GM19372 (cell line): Measurements from ENCODE around the gene COG7.
"Not testable (repeated sequence)": the region's sequence is repeated elsewhere in the genome, so short reads cannot be mapped to it uniquely, and the experiment has no call there.

Experiments
- ATAC-seq: cut with Tn5 transposase; IDR thresholded peaks from one replicate; pipeline ENCODE4 v1.9.1; 2021; ENCODE audit warnings: mild to moderate bottlenecking, low read depth, moderate library complexity; ENCODE audit not compliant: unreplicated experiment

The COG7 gene

DNA sequence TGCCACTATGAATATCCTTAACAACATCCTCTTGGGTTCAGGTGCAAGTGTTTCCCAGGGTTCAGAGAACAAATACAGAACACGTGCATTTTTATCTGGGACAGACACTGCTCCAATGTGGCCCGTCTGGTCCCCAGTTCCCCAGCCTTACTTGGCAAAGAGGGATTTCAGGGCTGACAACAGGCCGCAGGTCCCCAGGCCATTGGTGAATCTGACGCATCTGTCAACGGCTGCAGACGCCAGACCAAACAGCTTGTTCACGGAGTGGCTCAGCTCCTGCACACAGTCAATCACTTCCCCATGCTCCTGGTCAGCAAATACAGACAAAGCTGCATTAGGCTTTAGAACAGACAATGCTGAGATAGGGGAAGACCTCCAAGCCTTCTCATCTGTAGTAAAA lies 36.2 kb downstream of the COG7 start:
- no peak for ATAC-seq

DNA sequence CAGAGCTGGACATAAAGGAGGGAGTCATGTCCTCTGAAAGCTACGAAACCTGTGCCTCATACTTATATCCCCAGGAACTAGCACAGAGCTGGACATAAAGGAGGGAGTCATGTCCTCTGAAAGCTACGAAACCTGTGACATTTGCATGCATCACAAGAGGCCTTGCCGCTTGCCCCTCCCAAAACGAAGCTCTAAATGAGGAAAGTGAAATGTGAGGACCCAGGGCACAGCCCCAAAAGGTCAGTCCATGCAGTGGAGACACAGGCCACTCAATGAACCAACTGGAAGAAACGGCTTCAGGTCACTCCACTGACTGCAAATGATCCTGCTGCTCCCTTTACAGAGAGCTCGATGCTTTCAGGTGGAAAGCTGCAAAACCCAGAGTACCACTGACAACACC lies 38.3 kb downstream of the COG7 start:
- no peak for ATAC-seq

- no peak for ATAC-seq
Measured at GRCh38 chr16:23410176-23410575, 42.8 kb downstream of the COG7 start.

GRCh38 chr16:23409522-23409921 lies 43.5 kb downstream of the COG7 start:
- no peak for ATAC-seq

- no peak for ATAC-seq
Measured at GRCh38 chr16:23408823-23409298, 44.1 kb downstream of the COG7 start.

- no peak for ATAC-seq
Measured at GRCh38 chr16:23408242-23408822, 44.7 kb downstream of the COG7 start.

DNA sequence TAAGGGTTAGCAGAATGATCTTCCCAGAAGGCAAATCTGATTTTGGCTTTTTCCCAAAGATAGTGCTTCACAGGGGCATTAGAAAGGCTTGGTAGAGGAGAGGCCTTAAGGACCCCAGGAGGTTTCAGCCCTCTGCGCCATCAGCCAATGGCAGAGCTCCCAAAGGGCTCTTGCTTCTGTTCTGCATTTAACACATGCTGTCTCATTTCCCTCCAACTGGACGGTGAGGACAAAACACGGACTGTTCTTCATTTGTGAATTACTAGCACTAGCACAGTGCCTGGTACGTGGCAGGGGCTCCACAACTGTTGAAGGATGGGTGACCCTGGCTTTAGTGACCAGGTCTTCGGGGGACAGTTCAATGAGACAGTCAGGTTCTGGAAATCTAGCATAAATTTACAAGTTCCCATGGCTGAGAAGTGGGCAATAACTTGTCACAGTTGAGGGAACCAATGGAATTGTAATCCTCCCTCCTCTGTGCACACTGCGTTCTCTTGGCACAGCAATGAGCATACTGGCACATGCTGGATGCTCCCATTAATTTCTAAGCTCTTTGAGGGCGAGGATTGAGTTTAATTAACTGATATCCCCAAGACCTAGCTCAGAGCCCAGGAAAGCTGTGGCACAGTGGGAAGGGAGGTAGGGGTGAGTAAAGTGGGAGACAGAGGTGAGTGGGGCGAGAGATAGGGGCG lies 45.4 kb downstream of the COG7 start:
- ATAC-seq, result no peak

GRCh38 chr16:23406546-23407240 lies 46.3 kb downstream of the COG7 start:
- ATAC-seq, result no peak

DNA sequence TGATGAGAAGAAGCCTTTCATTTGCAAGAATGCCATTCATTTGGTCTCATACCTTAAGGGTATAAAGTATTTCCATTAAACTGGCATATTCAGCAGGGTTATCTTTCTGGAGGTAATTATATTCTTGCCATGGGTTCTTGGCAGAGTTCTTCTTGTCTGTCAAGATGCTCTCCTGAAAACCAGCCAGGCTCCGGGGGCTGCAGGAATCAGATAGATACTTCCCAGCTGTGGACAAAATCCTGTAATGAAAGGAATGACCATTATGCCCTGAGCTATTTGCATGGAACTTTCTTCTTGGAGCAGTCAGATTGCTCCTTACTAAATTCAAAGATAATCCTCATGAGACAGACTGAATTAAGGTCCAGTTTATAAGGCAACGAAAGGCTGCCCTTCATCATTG lies 47.0 kb downstream of the COG7 start:
- no peak for ATAC-seq

DNA sequence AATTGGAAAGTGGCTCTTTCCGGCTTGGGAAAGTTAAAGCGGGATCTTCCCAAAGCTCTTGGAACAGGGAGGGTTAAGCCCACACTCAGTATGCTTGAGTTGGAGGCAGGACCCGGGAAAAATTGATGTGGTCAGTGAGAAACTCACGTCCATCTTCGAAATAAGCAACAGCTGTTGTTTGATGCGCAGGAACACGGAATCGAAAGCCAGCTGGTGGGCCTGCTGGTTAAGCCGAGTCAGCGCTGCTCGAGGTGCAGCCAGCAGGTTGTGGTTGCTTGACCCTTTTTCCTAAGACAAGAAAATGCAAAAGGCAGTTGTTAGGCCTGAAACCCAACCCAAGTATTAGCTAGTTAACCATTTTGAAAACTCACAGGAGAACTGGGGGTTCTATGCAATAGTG lies 49.4 kb downstream of the COG7 start:
- no peak for ATAC-seq

DNA sequence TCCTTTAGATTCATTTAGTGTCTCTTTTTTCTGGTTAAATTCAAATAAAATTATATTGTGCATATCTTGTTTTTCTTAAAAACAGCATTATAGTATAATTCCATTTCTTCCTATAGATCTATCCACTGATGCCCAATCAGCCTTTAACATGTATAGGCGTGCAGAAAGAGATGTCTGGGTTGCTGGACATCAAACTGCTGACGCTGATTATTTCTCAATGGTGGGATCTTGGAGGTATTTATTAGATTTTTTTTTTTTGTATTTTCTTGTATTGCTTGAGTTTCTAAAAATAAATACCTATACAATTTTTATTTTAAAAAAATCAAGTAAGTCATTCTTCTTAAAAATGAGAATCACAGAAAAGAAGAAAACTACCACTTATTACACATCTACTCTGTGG lies 50.9 kb downstream of the COG7 start:
- no peak for ATAC-seq

DNA sequence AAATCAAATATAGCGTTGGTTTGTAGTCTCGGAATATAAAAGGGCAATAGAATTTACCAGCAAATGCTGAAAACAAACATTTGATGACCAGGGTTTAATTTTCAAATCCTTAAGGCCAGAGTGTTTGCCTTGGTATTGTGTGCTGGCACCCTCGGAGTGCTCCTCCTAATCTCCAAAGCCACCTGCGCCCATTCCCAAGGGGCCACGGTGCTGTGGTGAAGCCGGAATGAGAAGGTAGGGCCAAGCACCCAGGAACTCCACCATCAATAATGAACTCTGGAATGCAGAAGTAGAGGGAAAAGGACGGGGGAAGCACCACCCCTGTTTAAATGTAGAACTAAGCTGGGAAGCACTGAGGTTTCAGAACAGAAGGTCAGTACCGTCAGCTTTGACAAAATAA lies 51.9 kb downstream of the COG7 start:
- ATAC-seq, result no peak

GRCh38 chr16:23400447-23400846 lies 52.5 kb downstream of the COG7 start:
- not testable (repeated sequence) for ATAC-seq

DNA sequence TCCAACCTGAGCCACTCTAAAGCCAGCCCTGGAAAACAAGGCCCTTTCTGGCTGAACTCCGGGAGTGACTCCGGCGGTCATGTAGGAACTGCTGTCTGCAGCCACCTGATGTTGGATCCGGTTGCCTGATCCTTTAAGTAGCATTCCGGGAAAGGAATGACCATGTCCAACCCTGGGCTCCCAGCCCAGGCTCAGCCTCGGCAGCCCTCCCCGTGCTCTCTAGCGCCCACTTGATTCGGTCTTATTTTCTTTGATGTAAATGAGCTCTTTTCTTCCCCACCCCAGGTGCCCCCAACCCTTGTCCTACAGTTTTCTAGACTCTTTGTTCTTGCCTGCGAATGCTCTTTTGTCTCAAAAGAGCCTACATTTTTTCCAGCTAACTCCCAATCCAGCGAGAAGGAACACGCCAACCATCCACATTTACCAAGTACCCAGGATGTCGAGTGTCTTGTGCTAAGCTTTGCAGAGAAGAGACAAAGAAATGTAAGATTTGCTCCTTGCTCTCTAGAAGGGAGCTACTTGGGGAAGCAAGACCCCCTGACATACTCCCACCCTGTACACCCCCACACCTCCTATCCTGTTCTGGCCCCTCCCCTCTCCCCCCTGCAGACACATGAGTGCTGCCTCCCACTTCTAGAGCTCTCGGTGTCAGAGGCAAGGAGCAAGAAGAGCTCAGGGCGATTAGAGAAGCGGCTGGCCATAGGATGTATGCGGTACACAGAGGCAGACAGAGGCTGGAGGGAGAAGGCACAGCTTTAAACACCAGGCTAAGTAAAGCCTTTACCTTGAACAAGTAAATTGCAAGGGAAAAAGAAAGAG lies 53.8 kb downstream of the COG7 start:
- ATAC-seq, result no peak

GRCh38 chr16:23397464-23397863 lies 55.5 kb downstream of the COG7 start:
- ATAC-seq, result no peak

GRCh38 chr16:23395732-23396131 lies 57.3 kb downstream of the COG7 start:
- ATAC-seq, result no peak

GRCh38 chr16:23394141-23394831 lies 58.7 kb downstream of the COG7 start:
- no peak for ATAC-seq

DNA sequence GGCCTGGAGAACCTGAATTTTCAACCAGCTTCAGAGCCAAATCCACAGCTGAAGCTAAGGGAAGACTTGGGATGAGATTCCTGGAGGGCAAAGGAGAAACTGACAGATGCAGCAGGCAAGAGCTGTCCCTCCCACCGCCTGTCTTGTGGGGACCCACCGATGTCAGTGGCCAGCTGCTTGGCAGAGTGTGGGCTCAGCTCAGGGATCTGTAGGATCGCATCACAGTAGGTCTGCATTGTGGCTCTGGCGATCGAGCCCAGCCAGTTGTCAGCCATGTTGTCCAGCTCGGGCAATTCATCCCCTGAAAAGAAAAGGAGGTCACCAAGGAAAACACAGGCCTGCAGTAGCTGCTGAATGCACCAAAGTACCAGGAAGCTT lies 60.8 kb downstream of the COG7 start:
- no peak for ATAC-seq

DNA sequence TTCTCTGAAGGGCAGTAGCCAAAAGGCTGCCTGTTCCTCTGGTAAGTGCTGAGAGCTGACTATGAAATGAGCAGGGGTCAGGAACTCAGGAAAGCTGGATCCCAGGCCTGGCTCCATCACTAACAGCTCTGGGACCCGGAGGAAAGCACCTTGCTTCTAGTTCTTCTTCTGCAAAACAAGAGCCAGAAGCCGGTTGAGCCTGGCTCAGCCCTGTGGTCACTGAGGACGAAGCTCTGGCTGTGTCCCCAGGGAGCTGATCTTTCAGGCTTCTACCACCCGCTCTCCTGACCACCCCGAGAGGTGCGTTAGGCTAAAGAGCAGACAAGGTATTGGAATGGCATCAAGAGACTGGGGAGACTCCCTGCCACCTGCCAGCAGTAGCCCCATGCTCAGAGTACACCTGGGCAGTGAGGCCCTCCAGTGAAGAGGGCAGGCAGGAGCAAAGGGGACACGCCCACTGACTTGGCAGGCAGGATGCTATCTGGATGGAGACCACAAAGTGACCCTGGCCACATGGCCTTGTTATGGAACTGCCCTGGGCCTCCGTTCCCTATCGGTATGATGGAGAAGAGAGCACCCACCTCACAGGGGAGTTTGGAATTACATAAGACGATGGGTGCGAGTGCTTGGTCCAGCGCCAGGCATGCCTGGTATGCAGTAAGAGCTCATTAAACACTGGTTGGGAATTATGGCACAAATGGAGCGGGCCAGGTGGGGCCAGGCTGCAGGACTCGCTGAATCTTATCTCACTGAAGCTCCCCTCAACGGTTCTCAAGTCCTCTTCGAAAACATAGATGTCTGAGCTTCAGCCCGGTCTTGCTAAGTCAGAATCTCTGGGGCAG lies 61.4 kb downstream of the COG7 start:
- ATAC-seq, result no peak

DNA sequence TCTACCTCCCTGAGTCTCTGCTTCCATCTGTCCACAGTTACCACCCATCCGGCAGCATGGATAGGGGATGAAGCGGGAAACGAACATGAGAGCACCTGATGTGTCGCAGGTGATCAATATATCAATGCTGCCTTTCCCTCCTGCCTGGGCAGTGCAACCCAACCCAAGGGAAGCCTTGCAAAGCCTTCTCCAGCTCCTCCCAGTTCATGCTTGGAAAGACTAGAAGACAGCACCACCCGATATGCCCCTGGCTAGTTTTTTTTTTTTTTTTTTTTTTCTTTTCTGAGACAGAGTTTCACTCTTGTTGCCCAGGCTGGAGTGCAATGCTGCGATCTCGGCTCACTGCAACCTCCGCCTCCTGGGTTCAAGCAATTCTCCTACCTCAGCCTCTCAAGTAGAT lies 63.1 kb downstream of the COG7 start:
- ATAC-seq, result not testable (repeated sequence)
